ENCODE measurements around the gene ATP8A1.

ATP8A1 gene

GRCh38 chr4:42642101-42642797 is 14.7 kb downstream of the ATP8A1 start:
- no peak for DNase-seq (ENCODE audit: low read depth, low spot score)
- H3K4me3 ChIP-seq (ENCODE audit: low read depth, low read length) = no peak overlapping the region
- ChIA-PET CTCF (no interaction called here), POLR2A (no interaction called here)
- no peak for TF ChIP-seq CTCF (IDR thresholded peaks at IDR 0.05; ENCODE audit: insufficient read depth, low read length, missing control alignments)

- no peak for DNase-seq (ENCODE audit: low read depth, low spot score)
- no peak overlapping the region for H3K4me3 ChIP-seq (ENCODE audit: low read depth, low read length)
- ChIA-PET CTCF (no interaction called here), POLR2A (no interaction called here)
- no peak for TF ChIP-seq CTCF (IDR thresholded peaks at IDR 0.05; ENCODE audit: insufficient read depth, low read length, missing control alignments)
Measured at GRCh38 chr4:42641656-42642055, 15.2 kb downstream of the ATP8A1 start.

- H3K4me3 ChIP-seq (ENCODE audit: low read depth, low read length) = no peak overlapping the region
- DNase-seq (ENCODE audit: low read depth, low spot score) = no peak
- no peak for TF ChIP-seq CTCF (IDR thresholded peaks at IDR 0.05; ENCODE audit: insufficient read depth, low read length, missing control alignments)
- ChIA-PET POLR2A (no interaction called here), CTCF (no interaction called here)
Measured at GRCh38 chr4:42641161-42641560, 15.7 kb downstream of the ATP8A1 start.

- POLR2A ChIA-PET = no interaction called here
- no peak for DNase-seq (ENCODE audit: low read depth, low spot score)
- H3K4me3 ChIP-seq (ENCODE audit: low read depth, low read length) = no peak overlapping the region
- no peak for TF ChIP-seq CTCF (IDR thresholded peaks at IDR 0.05; ENCODE audit: insufficient read depth, low read length, missing control alignments)
- CTCF ChIA-PET = no interaction called here
Measured at GRCh38 chr4:42640613-42641012, 16.3 kb downstream of the ATP8A1 start.

- no peak overlapping the region for H3K4me3 ChIP-seq (ENCODE audit: low read depth, low read length)
- DNase-seq (ENCODE audit: low read depth, low spot score) = no peak
- POLR2A ChIA-PET = no interaction called here
- CTCF ChIA-PET = no interaction called here
- TF ChIP-seq CTCF (IDR thresholded peaks at IDR 0.05; ENCODE audit: insufficient read depth, low read length, missing control alignments) = no peak
Measured at GRCh38 chr4:42638993-42639392, 17.9 kb downstream of the ATP8A1 start.

- H3K4me3 ChIP-seq (ENCODE audit: low read depth, low read length) = no peak overlapping the region
- CTCF ChIA-PET = no interaction called here
- DNase-seq (ENCODE audit: low read depth, low spot score) = no peak
- POLR2A ChIA-PET = no interaction called here
- TF ChIP-seq CTCF (IDR thresholded peaks at IDR 0.05; ENCODE audit: insufficient read depth, low read length, missing control alignments) = no peak
Measured at GRCh38 chr4:42638321-42638720, 18.6 kb downstream of the ATP8A1 start.
